GM12878 (cell line): ENCODE data around the gene ATP5PD. TPM values are rescaled to one million over a fixed set of nuclear protein-coding genes. Genes with fewer than 3 reads are reported as not detected.
A peak's percentile ranks its signal among the peaks of the same experiment; 100 is the strongest.

Experiments
- ATAC-seq: fragments of 200-7000 bp; cut with Tn5 transposase; 3 replicates; pipeline ENCODE4 v1.9.1; 2020; ENCODE audit warnings: mild to moderate bottlenecking, moderate library complexity
- BruUV-seq: library from RNA; stranded (reverse); fragments of 400-500 nt; replicated peaks from 2 replicates; lab custom pipeline; 2021; lab: Mats Ljungman, UMichigan
- CTCF ChIA-PET: fragments of 300-600 bp; sonication (Branson Sonifier 250); formaldehyde crosslinking; extraction: SDS; loops from one replicate; lab custom pipeline; 2021; ENCODE audit warnings: inconsistent platforms; lab: Yijun Ruan, JAX
- POLR2A ChIA-PET: fragments of 350-600 bp; formaldehyde crosslinking; extraction: SDS; loops from one replicate; lab custom pipeline; 2021; ENCODE audit warnings: inconsistent platforms; lab: Charles Lee
- RAD21 ChIA-PET: fragments of 300-600 bp; sonication (Branson Sonifier 250); formaldehyde crosslinking; loops from one replicate; lab custom pipeline; 2023; ENCODE audit warnings: antibody characterized with exemption; ENCODE audit not compliant: unreplicated experiment; lab: Charles Lee
- SMC1A ChIA-PET: fragments of 300-600 bp; sonication (Branson Sonifier 250); formaldehyde crosslinking; loops from one replicate; lab custom pipeline; 2023; ENCODE audit not compliant: unreplicated experiment, uncharacterized antibody; lab: Charles Lee
- DNase-seq: peaks from one replicate; pipeline ENCODE4 v3.0.0-alpha.2; 2011; ENCODE audit warnings: low read depth, low spot score
- FAIRE-seq: peaks from 3 replicates; lab custom pipeline; 2011; peaks lifted over from hg19 to GRCh38; lab: Jason Lieb, UNC
- H2AFZ ChIP-seq: 2 replicates; pipeline ENCODE4 v1.6.0; 2011; ENCODE audit warnings: low read depth, low read length, control low read depth; ENCODE audit not compliant: control insufficient read depth
- H3K27ac ChIP-seq: 2 replicates; pipeline ENCODE4 v1.5.1; 2011; ENCODE audit warnings: control low read depth; ENCODE audit not compliant: control insufficient read depth, insufficient read depth
- H3K27me3 ChIP-seq, 2 experiments: replicated peaks in 1 of 2; 2 replicates each; pipeline versions ENCODE4 v1.6.0 to v1.6.1; 2011; ENCODE audit warnings: low read length in 1 of 2; ENCODE audit not compliant: control insufficient read depth in 2 of 2, insufficient read depth in 2 of 2
- H3K36me3 ChIP-seq, 2 experiments: 2 replicates each; pipeline ENCODE4 v1.5.1; 2011; ENCODE audit warnings: low read length in 1 of 2; ENCODE audit not compliant: control insufficient read depth in 2 of 2, insufficient read depth in 2 of 2
- H3K4me1 ChIP-seq: 2 replicates; pipeline ENCODE4 v1.6.1; 2011; ENCODE audit warnings: mild to moderate bottlenecking, low read length, moderate library complexity, mixed read lengths; ENCODE audit not compliant: control insufficient read depth, insufficient read depth
- H3K4me2 ChIP-seq: 2 replicates; pipeline ENCODE4 v1.6.0; 2011; ENCODE audit warnings: control low read depth; ENCODE audit not compliant: control insufficient read depth, insufficient read depth
- H3K4me3 ChIP-seq: fragments of 200-600 bp; sonication (generic); 2 replicates; pipeline ENCODE4 v1.5.1; 2016
- H3K79me2 ChIP-seq: 2 replicates; pipeline ENCODE4 v1.6.0; 2011; ENCODE audit warnings: low read length; ENCODE audit not compliant: control insufficient read depth, insufficient read depth
- H3K9ac ChIP-seq: 2 replicates; pipeline ENCODE4 v1.8.0; 2011; ENCODE audit warnings: low read length, control low read depth, mixed read lengths; ENCODE audit not compliant: control insufficient read depth, insufficient read depth
- H3K9me3 ChIP-seq: replicated peaks from 3 replicates; pipeline ENCODE4 v1.5.1; 2011; ENCODE audit warnings: mild to moderate bottlenecking, low read length; ENCODE audit not compliant: control insufficient read depth, insufficient read depth
- H4K20me1 ChIP-seq: 2 replicates; pipeline ENCODE4 v1.6.0; 2011; ENCODE audit not compliant: control insufficient read depth, insufficient read depth
- ATF7 ChIP-seq: fragments of 450-650 bp; IDR thresholded peaks from 2 replicates; pipeline ENCODE4 v1.6.1; 2016; ENCODE audit warnings: low read depth, mild to moderate bottlenecking
- BHLHE40 ChIP-seq, 2 experiments: fragments of 450-650 bp in 1 of 2; IDR thresholded peaks; 2 replicates each; pipeline ENCODE4 v1.6.1; 2011 to 2017; ENCODE audit warnings: low read depth in 2 of 2, borderline replicate concordance in 1 of 2, improper control_type of control experiment in 1 of 2, low read length in 1 of 2, mild to moderate bottlenecking in 1 of 2
- FOXK2 ChIP-seq: fragments of 450-650 bp; IDR thresholded peaks from 2 replicates; pipeline ENCODE4 v1.6.1; 2017; ENCODE audit warnings: mild to moderate bottlenecking, moderate library complexity
- NFIC ChIP-seq: IDR thresholded peaks from 2 replicates; pipeline ENCODE4 v1.6.1; 2012; ENCODE audit warnings: low read depth, mild to moderate bottlenecking, inconsistent platforms, low read length, moderate library complexity
- NR2C2 ChIP-seq: IDR thresholded peaks from 2 replicates; pipeline ENCODE4 v1.6.1; 2011; ENCODE audit warnings: borderline replicate concordance, low read depth; ENCODE audit not compliant: control insufficient read depth, insufficient read length
- SMC3 ChIP-seq: IDR thresholded peaks from 2 replicates; pipeline ENCODE4 v1.6.1; 2011; ENCODE audit warnings: low read length, improper control_type of control experiment, borderline replicate concordance
- TAF1 ChIP-seq: IDR thresholded peaks from 2 replicates; pipeline ENCODE4 v1.6.1; 2011; ENCODE audit warnings: mild to moderate bottlenecking, low read depth, low read length, borderline replicate concordance
- TCF3 ChIP-seq: IDR thresholded peaks from 2 replicates; pipeline ENCODE4 v1.6.1; 2012; ENCODE audit warnings: low read depth, mild to moderate bottlenecking, low read length, borderline replicate concordance; ENCODE audit not compliant: insufficient read depth
- WGBS: methylation state at CpG from one replicate; pipeline ENCODE4 v1.1.6; 2016; ENCODE audit warnings: low lambda C conversion rate; ENCODE audit not compliant: insufficient replicate concordance, insufficient coverage; ENCODE audit errors: missing lambda C conversion rate; 5-methylcytosine and 5-hydroxymethylcytosine counted together
- in situ Hi-C: fragments of 300-500 bp; cut with MboI; formaldehyde crosslinking; loops from 9 replicates; pipeline ENCODE4 v1.14.3; 2018; ENCODE audit warnings: mixed read lengths
- intact Hi-C: fragments of 100-400 bp; cut with micrococcal nuclease; formaldehyde crosslinking; loops from one replicate; pipeline ENCODE4 v1.14.2; 2022; ENCODE audit not compliant: unreplicated experiment
- polyA plus RNA-seq, 11 experiments: library from polyadenylated mRNA; depleted of rRNA in 4 of 11; unstranded in 6 of 11; stranded (reverse) in 5 of 11; fragments of >200 nt; fragmentation: Nextera tagmentation in 4 of 11; fragmentation: Illumina TruSeq in 1 of 11; extraction: Ambion mirVana in 4 of 11; extraction: Trizol in 1 of 11; gene quantifications; 1 replicate in 1 of 11; 2 replicates in 10 of 11; pipeline versions ENCODE4 v1.2.1 to v1.2.3, GENCODE V29; 2011 to 2016; ENCODE audit warnings: inconsistent platforms in 2 of 11, missing spikeins in 2 of 11, low read depth in 1 of 11
- total RNA-seq, 4 experiments: library from RNA; depleted of rRNA in 3 of 4; stranded (reverse); fragments of >200 nt in 3 of 4; fragmentation: Illumina TruSeq in 1 of 4; extraction: Trizol in 1 of 4; gene quantifications; 2 replicates each; pipeline versions ENCODE4 v1.2.1 to v1.2.3, GENCODE V29; 2013 to 2021
- TF ChIP-seq, protein P1 (sequence below): fragments of 450-650 bp; IDR thresholded peaks from 2 replicates; pipeline ENCODE4 v1.6.1; 2016; ENCODE audit warnings: mild to moderate bottlenecking
- TF ChIP-seq, protein P2 (sequence below): fragments of 450-650 bp; formaldehyde crosslinking; IDR thresholded peaks from 2 replicates; pipeline ENCODE4 v1.4.0; 2022; ENCODE audit warnings: mild to moderate bottlenecking, moderate library complexity
- TF ChIP-seq, protein P3 (sequence below): fragments of 450-650 bp; IDR thresholded peaks from 2 replicates; pipeline ENCODE4 v1.6.1; 2017; ENCODE audit warnings: mild to moderate bottlenecking, low read depth, inconsistent platforms; ENCODE audit not compliant: poor library complexity, severe bottlenecking

Gene ATP5PD
- total and polyA plus RNA-seq, 10 of the 15 experiments (the other 5 are each of a cell fraction or from before 2014, with no cell fraction given), result 172 to 772 (median 321) TPM

DNA sequence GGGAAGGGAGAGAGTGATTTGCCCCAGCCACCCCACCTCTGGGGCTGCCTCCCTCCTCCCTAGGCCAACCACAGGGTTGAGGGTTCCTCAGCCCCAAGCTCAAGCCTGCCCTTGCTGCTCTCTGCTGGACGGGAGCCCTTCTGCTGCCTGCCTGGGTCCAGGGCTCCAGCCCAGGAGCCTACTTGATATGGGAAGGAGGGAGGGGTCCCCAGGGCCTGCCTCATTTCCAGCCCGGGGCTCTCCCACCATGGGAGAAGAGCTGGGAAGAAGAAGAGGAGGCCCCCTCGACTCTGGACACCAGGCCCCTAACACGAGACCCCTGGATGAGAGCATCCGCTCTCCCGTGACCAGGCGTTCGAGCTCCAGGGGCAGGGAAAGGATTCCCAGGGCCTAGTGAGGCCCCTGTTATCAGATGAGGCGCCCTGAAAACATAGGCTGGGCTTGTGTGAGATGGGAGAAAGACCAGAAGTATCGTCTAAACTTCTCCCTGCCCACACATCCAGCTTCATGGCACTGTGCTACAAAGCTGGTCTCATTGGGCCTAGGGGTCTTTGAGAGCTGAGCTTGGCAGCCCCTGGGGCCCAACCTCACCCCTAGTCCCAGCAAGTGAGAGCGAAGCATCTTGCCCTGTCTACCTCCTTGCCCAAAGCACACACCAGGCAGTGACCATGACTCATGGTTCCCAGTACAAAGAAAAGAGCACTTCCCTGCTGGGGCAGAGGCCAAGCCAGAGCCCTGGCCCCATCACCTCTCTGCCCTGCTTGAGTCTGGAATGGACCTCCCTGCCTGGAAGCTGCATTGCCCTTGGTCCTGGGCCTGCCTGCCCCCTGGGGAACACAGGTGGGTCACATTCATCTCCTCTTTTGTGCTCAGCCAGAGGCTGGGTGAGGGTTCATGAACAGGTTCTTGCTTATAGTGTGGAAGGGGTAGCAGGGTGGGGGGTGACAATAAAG is 42.0 kb upstream of the ATP5PD start:
- BruUV-seq, result TSS peak; percentile 76
- ChIA-PET RAD21 (interaction anchor here (0.7 to 1.7 kb wide), 7 partner anchors 10 to 665 kb away, joined by 3 to 9 read pairs (median 4); partner anchors contain the start of gene MRPL58), POLR2A (interaction anchor here (0.8 to 3.1 kb wide), 5 partner anchors 11 to 127 kb away, joined by 3 to 15 read pairs (median 3); no protein-coding TSS in a partner anchor), CTCF (interaction anchor here (0.9 to 3.1 kb wide), 8 partner anchors 15 to 113 kb away, joined by 3 to 12 read pairs (median 6); no protein-coding TSS in a partner anchor), SMC1A (interaction anchor here (0.6 to 2.7 kb wide), 4 partner anchors 10 to 128 kb away, joined by 3 to 9 read pairs (median 4); no protein-coding TSS in a partner anchor)
- peak overlapping the region; percentile 77 for H3K9ac ChIP-seq
- H4K20me1 ChIP-seq, result no peaks in the 10 kb centered on the region
- TF ChIP-seq SMC3, result no peak
- no peak for TF ChIP-seq TAF1
- TF ChIP-seq BHLHE40 (IDR thresholded peaks at IDR 0.05; ENCODE audit: borderline replicate concordance in 1 of 2, low read depth in 2 of 2, low read length in 1 of 2), result no peak
- TF ChIP-seq, protein P1, sequence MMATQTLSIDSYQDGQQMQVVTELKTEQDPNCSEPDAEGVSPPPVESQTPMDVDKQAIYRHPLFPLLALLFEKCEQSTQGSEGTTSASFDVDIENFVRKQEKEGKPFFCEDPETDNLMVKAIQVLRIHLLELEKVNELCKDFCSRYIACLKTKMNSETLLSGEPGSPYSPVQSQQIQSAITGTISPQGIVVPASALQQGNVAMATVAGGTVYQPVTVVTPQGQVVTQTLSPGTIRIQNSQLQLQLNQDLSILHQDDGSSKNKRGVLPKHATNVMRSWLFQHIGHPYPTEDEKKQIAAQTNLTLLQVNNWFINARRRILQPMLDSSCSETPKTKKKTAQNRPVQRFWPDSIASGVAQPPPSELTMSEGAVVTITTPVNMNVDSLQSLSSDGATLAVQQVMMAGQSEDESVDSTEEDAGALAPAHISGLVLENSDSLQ, result no peak
- no peak for TF ChIP-seq NFIC
- TF ChIP-seq, protein P2, sequence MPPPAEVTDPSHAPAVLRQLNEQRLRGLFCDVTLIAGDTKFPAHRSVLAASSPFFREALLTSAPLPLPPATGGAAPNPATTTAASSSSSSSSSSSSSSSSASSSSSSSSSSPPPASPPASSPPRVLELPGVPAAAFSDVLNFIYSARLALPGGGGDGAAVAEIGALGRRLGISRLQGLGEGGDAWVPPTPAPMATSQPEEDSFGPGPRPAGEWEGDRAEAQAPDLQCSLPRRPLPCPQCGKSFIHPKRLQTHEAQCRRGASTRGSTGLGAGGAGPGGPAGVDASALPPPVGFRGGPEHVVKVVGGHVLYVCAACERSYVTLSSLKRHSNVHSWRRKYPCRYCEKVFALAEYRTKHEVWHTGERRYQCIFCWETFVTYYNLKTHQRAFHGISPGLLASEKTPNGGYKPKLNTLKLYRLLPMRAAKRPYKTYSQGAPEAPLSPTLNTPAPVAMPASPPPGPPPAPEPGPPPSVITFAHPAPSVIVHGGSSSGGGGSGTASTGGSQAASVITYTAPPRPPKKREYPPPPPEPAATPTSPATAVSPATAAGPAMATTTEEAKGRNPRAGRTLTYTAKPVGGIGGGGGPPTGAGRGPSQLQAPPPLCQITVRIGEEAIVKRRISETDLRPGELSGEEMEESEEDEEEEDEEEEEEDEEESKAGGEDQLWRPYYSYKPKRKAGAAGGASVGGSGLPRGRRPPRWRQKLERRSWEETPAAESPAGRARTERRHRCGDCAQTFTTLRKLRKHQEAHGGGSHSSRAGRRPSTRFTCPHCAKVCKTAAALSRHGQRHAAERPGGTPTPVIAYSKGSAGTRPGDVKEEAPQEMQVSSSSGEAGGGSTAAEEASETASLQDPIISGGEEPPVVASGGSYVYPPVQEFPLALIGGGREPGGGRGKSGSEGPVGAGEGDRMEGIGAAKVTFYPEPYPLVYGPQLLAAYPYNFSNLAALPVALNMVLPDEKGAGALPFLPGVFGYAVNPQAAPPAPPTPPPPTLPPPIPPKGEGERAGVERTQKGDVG (CRISPR knock-in tag), result no peak
- TF ChIP-seq FOXK2, result no peak
- TF ChIP-seq ATF7, result no peak
- no peak for TF ChIP-seq NR2C2
- TF ChIP-seq, protein P3, sequence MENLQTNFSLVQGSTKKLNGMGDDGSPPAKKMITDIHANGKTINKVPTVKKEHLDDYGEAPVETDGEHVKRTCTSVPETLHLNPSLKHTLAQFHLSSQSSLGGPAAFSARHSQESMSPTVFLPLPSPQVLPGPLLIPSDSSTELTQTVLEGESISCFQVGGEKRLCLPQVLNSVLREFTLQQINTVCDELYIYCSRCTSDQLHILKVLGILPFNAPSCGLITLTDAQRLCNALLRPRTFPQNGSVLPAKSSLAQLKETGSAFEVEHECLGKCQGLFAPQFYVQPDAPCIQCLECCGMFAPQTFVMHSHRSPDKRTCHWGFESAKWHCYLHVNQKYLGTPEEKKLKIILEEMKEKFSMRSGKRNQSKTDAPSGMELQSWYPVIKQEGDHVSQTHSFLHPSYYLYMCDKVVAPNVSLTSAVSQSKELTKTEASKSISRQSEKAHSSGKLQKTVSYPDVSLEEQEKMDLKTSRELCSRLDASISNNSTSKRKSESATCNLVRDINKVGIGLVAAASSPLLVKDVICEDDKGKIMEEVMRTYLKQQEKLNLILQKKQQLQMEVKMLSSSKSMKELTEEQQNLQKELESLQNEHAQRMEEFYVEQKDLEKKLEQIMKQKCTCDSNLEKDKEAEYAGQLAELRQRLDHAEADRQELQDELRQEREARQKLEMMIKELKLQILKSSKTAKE, result no peak
- TF ChIP-seq TCF3, result no peak
- in situ Hi-C loops (no loop called here), intact Hi-C loops (no loop called here)
- no peak for DNase-seq
- peak overlapping the region; percentile 94 for H2AFZ ChIP-seq
- H3K9me3 ChIP-seq, result no peaks in the 10 kb centered on the region
- no peaks in the 10 kb centered on the region for H3K79me2 ChIP-seq
- peak overlapping the region; percentile 98 for H3K4me2 ChIP-seq
- H3K27me3 ChIP-seq, result no peaks in the 10 kb centered on the region
- H3K27ac ChIP-seq, result peak overlapping the region; percentile 50
- no peaks in the 10 kb centered on the region for H3K36me3 ChIP-seq
- ATAC-seq, result peak; percentile 43
- WGBS, result 78% methylated on average over 11 of the region's 11 CpGs
- H3K4me3 ChIP-seq, result peak overlapping the region; percentile 69
- H3K4me1 ChIP-seq, result peaks cover 13% of the 10 kb centered on the region
- FAIRE-seq, result no peak
